Measurements from ENCODE around the gene SLC35F4. TPM values are rescaled to one million over a fixed set of nuclear protein-coding genes. Genes with fewer than 3 reads are reported as not detected.

Gene SLC35F4
- total RNA-seq, 1 experiment from 2014 or later: not detected

DNA sequence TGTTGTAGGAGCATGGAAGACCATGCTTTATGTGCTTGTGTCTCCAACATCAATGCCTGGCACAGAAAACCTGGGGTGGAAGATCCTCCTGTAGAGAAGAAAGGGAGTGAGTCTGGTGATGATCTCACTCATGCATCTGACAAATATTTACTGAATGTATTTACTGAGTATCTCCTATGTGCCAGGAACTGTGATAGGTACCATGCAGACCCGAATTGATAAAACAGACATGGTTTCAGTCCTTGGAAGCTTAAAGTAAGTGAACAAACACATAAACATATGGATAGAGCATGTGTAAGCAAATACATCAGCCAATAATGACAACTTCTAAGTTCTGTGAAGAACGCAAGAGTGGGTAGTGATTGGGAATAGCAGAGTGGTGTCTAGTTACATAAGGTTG, 255.3 kb downstream of the SLC35F4 start:
- H3T11ph ChIP-seq (ENCODE audit: low read length): no peak overlapping the region
- H3K79me2 ChIP-seq (ENCODE audit: insufficient read depth, low read length): no peaks in the 10 kb centered on the region
- no CpG with 5 or more reads among the region's 2 CpGs for WGBS (ENCODE audit: extremely low coverage, insufficient read length, low lambda C conversion rate)
- no peaks in the 10 kb centered on the region for H3K9me3 ChIP-seq (ENCODE audit: control insufficient read depth, low read depth, low read length)
- no peak overlapping the region for H3K18ac ChIP-seq (ENCODE audit: insufficient read length, low read depth, low read length)
- no peak for DNase-seq
- H3K23ac ChIP-seq (ENCODE audit: insufficient read length, low read depth, low read length): no peak overlapping the region
- no peak overlapping the region for H2AFZ ChIP-seq (ENCODE audit: low read length)
- no peaks in the 10 kb centered on the region for H3K27me3 ChIP-seq (ENCODE audit: insufficient read depth, low read length)
- no peaks in the 10 kb centered on the region for H3K36me3 Mint-ChIP-seq (ENCODE audit: insufficient read depth in 1 of 3, low read depth in 3 of 3)
- H3K4me2 ChIP-seq (ENCODE audit: insufficient read depth, insufficient read length, low read length): no peak overlapping the region
- no peak overlapping the region for H2BK5ac ChIP-seq (ENCODE audit: insufficient read length, low read length)
- 0 out of 7 replicates have a peak overlapping the region, but pooled peaks of 1 of the 3 experiments have one; percentile 1 for H3K27ac Mint-ChIP-seq
- H2AK5ac ChIP-seq (ENCODE audit: insufficient read length, low read length): no peak overlapping the region
- no peak overlapping the region for H3K4ac ChIP-seq (ENCODE audit: low read depth, low read length)
- TF ChIP-seq, protein P1, sequence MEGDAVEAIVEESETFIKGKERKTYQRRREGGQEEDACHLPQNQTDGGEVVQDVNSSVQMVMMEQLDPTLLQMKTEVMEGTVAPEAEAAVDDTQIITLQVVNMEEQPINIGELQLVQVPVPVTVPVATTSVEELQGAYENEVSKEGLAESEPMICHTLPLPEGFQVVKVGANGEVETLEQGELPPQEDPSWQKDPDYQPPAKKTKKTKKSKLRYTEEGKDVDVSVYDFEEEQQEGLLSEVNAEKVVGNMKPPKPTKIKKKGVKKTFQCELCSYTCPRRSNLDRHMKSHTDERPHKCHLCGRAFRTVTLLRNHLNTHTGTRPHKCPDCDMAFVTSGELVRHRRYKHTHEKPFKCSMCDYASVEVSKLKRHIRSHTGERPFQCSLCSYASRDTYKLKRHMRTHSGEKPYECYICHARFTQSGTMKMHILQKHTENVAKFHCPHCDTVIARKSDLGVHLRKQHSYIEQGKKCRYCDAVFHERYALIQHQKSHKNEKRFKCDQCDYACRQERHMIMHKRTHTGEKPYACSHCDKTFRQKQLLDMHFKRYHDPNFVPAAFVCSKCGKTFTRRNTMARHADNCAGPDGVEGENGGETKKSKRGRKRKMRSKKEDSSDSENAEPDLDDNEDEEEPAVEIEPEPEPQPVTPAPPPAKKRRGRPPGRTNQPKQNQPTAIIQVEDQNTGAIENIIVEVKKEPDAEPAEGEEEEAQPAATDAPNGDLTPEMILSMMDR (conservative IDR thresholded peaks at IDR 0.05): no peak
- H3K56ac ChIP-seq (ENCODE audit: insufficient read length, low read depth, low read length): no peak overlapping the region
- no peak overlapping the region for H3K4me3 Mint-ChIP-seq
- no peak overlapping the region for H3K9ac ChIP-seq (ENCODE audit: extremely low read depth, insufficient read length, low read length)
- H3K14ac ChIP-seq (ENCODE audit: insufficient read depth, low read length): no peak overlapping the region
- H3K23me2 ChIP-seq (ENCODE audit: insufficient read length, low read depth, low read length, poor library complexity, severe bottlenecking): no peaks in the 10 kb centered on the region
- no peaks in the 10 kb centered on the region for H3K4me1 Mint-ChIP-seq
- no peak overlapping the region for H2BK120ac ChIP-seq (ENCODE audit: low read depth, low read length, poor library complexity, severe bottlenecking)
- H3K9me3 Mint-ChIP-seq: no peaks in the 10 kb centered on the region
- no peak overlapping the region for H2BK15ac ChIP-seq (ENCODE audit: low read depth, low read length)
- H4K5ac ChIP-seq (ENCODE audit: insufficient read length, low read depth, low read length): no peak overlapping the region
- no peak overlapping the region for H2BK12ac ChIP-seq (ENCODE audit: insufficient read length, low read depth, low read length)
- no peak overlapping the region for H3K27ac ChIP-seq (ENCODE audit: insufficient read length, low read depth, low read length)
- H4K91ac ChIP-seq (ENCODE audit: insufficient read length, low read depth, low read length): no peak overlapping the region
- H3K27me3 Mint-ChIP-seq (ENCODE audit: low read depth): peaks cover 1% of the 10 kb centered on the region
- H4K8ac ChIP-seq (replicated peaks; ENCODE audit: insufficient read length, low read depth, low read length): no peak overlapping the region
- no peaks in the 10 kb centered on the region for H3K79me1 ChIP-seq (ENCODE audit: insufficient read depth, low read depth, low read length, poor library complexity, severe bottlenecking)
- H2BK20ac ChIP-seq (ENCODE audit: low read depth, low read length, poor library complexity, severe bottlenecking): no peak overlapping the region
- no peaks in the 10 kb centered on the region; the same call in 1 of the 2 replicates for H3K4me1 ChIP-seq (ENCODE audit: insufficient read depth, low read length)
- H4K20me1 ChIP-seq (ENCODE audit: control insufficient read depth, insufficient read depth, insufficient read length): no peaks in the 10 kb centered on the region
